GM19468 (cell line): ENCODE results near the gene SVOP.

Source experiments
- ATAC-seq: cut with Tn5 transposase; IDR thresholded peaks from one replicate; pipeline ENCODE4 v1.9.1; 2021; ENCODE audit warnings: mild to moderate bottlenecking, moderate library complexity, moderate number of reproducible peaks; ENCODE audit not compliant: unreplicated experiment; ENCODE audit errors: extremely low read depth

The SVOP gene

DNA sequence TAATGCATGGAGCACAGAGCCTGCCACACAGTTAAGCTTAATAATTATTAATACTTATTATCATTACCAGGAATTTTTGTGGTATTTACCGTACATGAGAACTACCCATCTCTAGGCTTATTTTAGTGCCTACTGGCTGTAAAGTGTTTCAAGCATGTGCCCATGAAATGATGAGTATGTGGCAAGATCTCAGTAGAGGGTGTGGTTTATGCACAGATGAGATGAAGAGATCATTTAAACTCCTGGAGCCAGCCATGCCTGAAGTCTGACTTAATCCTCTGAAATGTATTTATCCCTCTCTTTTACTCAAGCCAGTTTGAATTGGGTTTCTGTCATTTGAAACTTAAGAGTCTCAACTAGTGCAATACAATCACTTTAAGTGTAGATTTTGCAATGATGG lies 80.7 kb downstream of the SVOP start:
- no peak for ATAC-seq

DNA sequence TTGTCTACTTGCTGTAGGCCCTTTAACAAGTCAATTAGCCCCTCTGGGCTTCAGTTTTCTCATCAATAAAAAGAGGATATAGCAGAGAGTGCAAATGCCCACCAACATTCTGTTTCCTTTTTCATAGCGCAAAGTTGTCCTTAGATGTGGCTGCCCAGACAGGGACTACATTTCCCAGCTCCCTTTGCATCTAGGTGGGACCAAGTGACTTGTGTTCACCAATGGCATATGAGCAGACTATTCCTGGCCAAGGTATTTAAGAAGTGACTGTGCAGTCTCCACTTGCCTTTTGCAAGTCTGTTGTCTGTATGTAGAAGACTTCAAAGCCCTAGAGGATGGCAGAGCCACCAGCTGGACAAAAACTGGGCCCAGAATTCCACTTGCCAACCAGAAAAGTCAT lies 81.3 kb downstream of the SVOP start:
- no peak for ATAC-seq

DNA sequence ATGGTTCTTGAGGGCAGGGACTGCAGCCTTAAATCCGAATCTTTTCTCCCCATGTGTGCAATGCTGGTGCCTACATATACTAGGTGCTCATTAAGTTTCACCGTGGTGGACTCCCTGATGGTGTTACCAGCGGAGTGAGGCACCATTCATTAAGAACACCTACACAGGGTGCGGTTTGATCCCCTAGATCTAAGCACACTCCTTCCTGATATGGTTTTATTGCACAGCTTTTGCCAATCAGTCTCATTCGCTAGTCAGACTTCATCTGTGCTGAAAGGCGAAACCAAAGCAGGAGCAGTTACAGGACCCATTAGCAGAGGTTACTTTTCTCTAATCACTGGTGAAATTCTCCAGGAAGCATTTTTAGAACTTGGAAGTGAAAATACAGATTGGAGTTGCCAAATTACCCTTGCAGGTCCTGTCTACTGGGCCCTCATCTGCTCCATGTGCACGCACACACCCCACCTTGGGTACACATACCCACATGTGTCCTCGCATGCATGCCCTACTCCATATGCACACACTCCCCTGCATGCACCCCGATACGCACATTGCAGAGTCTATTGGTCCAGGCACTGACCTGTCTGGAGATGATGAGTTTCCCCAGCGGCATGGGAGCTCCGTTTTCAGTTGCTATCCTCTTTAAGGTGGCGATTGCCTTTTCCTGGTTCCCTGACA lies 82.5 kb downstream of the SVOP start:
- no peak for ATAC-seq

DNA sequence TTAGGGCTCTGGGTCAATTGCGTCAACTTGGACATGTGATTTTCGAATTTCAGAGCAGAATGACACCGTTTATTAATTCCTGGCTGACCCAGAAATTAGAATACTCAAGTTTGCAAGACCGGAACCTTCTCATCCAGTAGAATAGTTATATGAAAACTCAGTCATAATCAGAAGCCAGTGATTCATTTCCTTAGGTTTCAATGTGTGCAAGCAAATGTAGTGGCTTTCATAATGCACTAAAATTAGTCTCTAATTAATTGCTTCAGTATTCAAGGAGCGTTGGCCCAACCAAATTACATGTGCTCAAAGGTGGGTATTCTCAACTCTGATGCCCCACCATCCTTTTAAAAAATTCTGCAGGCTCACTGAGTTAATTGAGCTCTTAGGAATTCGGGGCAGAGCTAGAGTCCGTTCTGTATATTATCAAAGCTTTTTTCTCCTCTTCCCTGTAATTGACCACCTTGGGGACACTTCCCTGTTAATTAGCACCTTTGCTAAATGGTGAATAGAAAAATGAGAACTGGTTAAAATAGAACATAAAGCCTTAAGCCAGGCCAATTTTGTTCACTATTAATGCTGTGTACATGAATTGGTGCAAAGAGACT lies 85.6 kb downstream of the SVOP start:
- no peak for ATAC-seq

DNA sequence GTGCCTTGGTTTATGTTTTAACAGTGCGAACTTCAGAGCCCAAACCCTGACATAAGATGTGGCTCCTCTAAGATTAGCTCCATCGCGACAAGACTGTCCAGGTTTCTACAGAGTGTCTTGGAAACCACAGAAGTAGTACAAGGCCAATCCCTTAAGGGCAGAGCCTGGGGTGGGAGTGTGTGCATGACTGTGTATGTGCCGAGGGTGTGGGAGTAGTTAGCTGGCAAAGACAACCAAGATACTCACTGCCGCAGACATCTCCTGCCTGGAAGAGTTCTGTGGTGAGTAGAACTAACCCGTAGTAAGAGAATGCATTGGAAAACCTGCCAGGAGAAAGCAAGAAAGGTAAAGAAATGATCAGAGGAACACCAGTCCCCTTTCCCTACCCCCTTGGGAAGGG lies 86.9 kb downstream of the SVOP start:
- no peak for ATAC-seq

DNA sequence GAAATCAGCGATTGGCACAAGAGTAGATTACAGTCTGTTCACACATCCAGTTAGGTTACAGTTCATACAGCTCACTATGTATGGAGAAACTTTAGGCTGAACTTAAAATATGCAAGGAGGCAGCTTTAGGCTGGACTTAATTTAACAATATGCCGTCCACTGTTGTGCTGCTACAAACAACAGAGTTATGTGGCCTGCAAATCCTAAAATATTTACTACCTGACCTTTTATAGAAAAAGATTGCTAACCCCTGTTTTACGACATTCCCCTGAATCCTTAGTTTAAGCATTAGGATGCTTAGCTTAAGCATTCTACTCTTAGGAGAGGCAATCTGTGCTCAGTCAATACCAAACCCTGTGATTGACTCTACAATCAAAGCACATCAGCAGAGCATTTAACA lies 90.1 kb downstream of the SVOP start:
- no peak for ATAC-seq

DNA sequence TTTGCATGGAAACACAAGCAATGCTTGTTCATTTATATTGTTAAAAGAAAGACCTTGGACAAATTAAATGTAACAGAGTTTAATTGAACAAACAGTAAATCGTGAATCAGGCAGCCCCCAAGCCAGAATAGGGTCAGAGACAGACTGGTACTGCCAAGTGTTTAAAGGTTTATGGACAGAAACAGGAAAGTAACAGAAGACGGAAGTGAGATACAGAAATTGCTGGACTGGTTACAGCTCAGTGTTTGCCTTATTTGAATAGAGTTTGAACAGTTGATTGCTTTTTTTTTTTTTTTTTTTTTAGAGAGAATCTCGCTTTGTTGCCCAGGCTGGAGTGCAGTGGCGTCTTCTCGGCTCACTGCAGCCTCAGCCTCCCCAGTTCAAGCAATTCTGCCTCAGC lies 90.7 kb downstream of the SVOP start:
- no peak for ATAC-seq

DNA sequence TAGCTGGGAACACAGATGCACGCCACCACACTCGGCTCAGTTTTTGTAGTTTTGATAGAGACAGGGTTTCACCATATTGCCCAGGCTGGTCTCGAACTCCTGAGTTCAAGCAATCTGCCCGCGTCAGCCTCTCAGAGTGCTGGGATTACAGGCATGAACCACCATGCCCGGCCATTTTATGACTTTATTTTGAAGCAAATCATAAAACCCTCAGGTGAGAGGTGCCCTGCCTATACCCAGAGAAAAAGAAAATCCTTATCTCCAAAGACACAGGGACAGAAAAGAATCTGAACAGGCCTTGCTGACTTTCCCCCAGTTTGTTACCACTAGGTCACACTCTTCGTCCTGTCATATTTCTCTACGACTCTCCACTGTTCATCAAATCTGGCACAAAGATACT lies 92.2 kb downstream of the SVOP start:
- ATAC-seq, result no peak

DNA sequence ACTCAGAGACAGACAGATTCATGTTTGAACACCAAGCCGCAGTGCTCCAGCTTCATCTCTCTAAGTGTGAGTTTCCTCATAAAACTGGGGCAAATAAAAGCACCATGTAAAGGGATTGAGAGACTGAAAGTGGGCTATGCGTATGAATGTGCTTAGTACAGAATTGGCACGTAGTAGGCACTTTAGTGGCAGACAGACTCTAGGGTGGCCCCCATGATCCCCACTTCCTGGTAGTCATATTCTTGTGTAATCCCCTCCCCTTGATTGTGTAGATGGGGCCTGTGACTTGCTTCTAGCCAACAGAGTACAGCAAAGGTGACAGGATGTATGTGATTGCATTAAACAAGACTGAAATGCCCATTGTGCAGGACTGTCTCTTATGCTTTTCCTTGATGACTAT lies 98.0 kb downstream of the SVOP start:
- no peak for ATAC-seq

DNA sequence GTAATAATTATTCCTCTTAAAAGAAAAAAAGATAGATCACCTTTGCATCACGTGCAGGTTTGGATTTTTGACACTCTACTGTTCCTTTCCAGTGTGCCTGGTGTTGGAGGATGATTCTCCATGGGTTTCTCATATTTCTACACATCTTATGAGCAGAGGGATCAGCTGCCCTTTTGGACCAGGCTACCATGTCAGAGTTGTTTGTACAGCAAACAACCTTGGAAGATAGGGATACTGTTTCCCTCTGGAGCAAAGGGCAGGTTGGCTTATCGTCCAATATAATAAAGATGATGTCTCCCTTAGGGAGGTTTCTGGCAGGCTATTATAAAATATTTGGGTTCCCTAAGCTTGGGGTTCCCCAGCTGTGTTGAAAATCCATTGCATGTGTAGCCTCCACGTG lies 98.9 kb downstream of the SVOP start:
- no peak for ATAC-seq

DNA sequence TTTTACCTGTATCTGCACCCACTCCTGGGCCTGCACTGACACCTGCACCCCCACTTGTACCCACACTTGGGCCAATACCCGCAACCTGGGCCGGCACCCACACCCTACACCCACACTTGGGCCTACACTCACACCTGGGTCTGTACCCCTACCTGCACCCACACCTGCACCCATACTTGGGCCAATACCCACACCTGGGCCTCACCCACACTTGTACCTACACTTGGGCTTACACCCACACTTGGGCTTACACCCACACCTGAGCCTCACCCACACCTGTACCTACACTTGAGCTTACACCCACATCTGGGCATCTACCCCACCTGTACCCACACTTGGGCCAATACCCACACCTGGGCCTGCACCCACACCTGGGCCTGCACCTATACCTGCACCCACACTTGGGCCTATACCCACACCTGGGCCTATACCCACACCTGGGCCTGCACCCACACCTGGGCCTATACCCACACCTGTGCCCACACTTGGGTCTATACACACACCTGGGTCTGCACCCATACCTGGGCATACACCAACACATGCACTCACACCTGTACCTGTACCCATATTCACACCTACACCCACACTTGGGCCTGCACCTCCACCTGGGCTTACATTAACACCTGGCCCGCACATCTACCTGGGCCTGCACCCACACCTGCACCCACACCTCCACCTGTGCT lies 101.8 kb downstream of the SVOP start:
- no peak for ATAC-seq

DNA sequence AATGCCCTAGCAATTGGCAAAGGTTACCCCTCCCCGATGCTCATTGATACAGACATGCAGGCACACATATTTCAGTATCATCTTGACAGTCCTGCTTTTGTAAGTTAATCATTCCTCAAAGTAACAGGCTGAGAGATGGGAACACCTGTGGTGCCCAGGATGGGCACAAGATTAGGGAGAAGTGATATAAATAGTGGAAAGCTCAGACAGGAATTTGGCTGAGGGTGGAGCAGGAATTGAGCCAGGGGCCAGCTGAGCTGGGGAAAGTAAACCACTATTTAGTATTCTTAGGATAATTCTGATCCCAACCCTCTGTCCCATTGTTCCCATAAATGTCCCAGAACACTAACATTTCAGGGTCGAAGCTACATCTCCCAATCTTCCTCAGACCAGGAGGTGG lies 102.7 kb downstream of the SVOP start:
- ATAC-seq, result no peak

DNA sequence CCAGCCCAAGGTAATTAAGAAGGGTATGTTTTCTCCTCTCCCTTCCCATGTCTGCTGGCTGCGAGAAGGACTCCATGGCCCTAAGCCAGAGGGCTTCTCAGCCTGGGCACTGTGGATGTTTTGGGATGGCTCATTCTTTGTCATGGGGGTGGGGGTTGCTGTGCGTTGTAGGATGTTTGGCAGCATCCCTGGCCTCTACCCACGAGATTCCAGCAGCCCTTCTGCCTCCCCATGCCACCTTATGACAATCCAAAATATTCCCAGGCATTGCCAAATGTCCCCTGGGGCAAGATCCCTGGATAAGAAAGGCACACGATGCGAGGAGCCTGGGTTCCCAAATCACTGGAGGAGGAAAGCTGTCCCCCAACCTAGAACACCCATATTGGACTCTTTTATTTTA lies 104.5 kb downstream of the SVOP start:
- ATAC-seq, result no peak

DNA sequence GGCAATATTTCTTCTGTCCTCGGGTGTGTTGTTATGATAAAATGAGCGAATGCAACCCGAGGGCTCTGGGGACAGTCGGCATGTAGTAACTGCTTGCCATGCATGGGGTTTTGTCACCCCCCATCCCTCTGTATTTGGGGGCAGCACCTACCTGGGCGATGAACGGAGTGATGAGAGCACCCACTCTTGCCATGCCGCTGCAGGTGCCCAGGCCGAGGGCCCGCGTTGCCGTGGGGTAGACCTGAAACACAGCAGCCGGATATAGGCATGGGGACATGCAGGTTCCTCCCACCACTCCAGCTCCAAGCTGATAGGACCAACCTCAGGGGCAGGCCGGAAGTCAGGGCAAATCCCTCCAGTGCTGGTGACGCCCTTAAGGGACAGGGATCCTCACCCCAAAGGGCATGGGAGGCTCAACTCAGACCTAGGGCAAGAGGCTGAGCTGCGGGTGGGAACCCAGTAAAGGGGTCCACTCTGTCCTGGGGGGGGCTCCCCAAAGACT lies 105.2 kb downstream of the SVOP start:
- no peak for ATAC-seq

DNA sequence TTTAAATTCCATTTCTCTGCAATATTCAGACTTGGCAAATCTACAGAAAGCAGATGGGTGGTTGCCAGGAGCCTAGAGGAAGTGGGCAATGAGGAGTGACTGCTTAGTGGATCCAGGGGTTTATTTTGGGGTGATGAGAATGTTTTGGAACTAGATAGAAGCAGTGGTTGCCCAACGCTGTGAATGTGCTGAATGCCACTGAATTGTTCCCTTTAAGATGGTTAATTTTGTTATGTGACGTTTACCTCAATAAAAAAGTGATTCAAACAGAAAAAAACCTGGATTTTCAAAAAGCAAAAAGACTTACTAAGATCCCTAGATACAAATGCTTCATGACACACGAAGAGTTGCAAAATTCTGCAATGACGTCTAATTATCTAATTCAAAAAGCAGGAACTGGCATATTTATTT lies 106.7 kb downstream of the SVOP start:
- no peak for ATAC-seq

DNA sequence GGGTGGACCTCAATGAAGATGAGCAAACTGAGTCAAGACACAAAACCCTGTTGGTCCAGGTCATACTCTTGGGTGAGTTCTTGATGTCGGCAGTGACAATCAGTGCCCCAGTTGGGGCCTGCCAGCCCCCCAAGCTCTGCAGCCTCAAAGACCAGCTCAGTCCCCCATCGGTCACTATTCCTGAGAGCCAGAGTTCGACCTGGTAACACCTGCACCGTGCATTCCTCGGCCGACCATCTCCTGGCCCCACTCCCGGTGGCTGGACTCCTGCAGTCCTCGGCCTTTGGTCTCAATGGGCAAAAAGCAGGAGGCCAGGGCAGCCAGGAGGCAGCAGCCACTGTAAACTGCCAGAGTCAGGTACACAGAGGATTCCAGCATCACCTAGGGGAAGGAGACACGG lies 108.5 kb downstream of the SVOP start:
- ATAC-seq, result no peak

DNA sequence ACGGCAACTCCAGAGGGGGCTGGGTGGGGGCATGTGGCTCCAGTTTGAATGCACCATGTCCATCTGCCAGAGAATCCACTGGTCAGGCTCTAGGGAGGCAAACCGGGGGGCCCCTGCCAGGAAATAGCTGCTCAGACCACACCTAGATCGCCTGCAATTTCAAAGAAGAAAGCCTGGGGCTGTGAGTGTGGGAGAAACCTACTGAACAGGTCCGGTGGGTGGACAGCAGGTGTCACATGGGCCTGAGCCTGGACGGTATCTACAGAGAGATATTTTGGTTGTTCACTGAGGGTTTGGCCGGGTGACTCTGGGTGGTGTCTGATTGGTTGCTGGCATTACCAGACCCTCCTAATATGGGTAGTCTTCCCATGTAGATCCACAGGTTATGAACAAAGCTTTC lies 109.0 kb downstream of the SVOP start:
- no peak for ATAC-seq

DNA sequence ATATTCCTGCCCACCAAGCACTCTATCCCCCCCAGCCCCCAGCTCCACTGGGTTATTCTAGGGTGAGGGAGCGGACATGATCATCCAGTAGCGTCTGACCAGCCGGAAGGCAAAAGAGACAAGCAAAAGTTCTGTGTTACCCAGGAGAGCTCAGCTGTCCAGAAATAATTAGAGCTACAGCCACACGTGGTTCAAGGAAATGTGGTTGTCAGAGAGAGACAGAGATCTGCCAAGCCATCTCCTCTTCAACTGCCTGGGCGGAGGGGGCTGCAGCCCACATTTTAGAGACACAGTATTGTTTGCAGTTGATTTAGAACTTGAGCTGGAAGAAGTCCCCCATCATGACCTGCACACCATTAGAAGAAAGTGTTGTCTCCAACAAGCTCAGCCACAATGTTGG lies 110.5 kb downstream of the SVOP start:
- no peak for ATAC-seq

DNA sequence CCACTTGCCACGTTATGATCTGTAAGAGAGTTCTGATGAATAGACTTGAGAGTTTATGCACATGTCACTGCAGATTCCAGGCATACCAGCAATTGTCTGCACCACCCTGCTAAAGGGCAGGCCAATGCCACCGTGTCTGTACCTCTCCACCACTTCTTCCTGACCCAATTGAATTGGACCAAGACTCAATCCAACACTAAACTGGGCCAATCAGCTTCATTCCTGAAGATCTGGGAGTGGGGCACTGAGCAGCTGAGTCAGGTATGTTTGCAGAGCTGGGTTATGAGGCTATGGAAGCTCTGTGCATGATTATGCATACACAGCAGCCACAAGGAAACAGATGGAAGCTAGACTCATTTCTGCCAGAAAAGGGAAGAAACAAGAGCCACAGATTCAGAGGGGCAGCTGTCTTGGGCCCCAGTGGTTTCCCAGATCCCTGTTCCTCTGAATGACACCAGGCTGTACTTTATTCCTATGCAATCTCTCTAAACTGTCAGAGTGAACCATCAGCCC lies 113.0 kb downstream of the SVOP start:
- no peak for ATAC-seq

DNA sequence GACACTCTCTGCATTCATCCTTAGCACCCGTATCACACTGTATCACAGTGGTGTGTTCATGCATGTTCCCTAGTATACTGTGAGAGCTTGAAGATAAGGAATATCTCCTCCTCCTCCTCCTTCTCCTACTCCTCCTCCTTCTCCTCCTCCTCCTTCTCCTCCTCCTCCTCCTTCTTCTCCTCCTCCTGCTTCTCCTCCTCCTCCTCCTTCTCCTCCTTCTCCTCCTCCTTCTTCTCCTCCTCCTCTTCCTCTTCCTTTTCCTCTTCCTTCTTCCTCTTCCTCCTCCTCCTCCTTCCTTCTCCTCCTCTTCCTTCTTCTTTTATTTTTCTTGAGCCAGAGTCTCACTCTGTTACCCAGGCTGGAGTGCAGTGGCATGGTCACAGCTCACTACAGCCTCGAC lies 113.9 kb downstream of the SVOP start:
- no peak for ATAC-seq

DNA sequence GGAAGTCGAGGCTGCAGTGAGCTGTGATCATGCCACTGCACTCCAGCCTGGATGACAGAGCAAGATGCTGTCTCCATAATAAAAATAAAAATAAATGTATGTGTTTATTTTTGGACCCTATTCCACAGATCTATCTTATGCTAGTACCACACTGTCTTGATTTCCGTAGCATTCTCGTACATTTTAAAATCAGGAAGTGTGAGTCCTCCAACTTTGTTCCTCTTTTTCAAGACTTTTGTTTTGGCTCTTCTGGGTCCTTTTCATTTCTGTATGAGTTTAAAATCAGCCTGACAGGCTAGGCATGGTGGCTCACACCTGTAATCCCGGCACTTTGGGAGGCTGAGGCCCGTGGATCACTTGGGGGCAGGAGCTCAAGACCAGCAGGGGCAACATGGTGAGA lies 115.1 kb downstream of the SVOP start:
- no peak for ATAC-seq
